GM12874 (cell line): ENCODE measurements around the gene UTP3.

Experiments used
- TF ChIP-seq, protein P1 (sequence below): IDR thresholded peaks from 2 replicates; pipeline ENCODE4 v1.5.1; 2011; ENCODE audit warnings: low read depth, mild to moderate bottlenecking, control low read depth, low read length, moderate library complexity; ENCODE audit not compliant: insufficient read depth

Gene UTP3

GRCh38 chr4:70715097-70715496 lies 26.8 kb downstream of the UTP3 start:
- TF ChIP-seq, protein P1, sequence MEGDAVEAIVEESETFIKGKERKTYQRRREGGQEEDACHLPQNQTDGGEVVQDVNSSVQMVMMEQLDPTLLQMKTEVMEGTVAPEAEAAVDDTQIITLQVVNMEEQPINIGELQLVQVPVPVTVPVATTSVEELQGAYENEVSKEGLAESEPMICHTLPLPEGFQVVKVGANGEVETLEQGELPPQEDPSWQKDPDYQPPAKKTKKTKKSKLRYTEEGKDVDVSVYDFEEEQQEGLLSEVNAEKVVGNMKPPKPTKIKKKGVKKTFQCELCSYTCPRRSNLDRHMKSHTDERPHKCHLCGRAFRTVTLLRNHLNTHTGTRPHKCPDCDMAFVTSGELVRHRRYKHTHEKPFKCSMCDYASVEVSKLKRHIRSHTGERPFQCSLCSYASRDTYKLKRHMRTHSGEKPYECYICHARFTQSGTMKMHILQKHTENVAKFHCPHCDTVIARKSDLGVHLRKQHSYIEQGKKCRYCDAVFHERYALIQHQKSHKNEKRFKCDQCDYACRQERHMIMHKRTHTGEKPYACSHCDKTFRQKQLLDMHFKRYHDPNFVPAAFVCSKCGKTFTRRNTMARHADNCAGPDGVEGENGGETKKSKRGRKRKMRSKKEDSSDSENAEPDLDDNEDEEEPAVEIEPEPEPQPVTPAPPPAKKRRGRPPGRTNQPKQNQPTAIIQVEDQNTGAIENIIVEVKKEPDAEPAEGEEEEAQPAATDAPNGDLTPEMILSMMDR, result no peak

- TF ChIP-seq, protein P1, result no peak
Measured at GRCh38 chr4:70718811-70719604, 30.7 kb downstream of the UTP3 start.

DNA sequence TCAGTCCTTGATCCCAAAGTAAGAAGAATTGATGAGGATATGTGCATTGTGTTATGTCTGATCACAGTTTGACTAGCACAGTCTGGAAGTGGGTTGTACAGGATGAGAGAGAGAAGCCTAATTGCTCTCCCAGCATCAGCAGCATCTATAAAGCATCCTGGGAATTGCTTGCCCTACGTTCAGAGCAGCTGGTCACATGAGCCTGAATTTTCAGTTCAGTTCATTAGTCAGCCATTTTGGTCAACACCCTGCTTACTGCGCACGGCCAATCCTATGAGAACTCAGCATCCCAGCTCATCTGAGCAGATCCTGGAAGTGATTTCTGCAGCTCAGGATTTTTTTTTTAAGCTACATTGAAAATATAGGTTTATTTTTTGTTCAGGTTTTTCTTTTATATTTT lies 33.4 kb downstream of the UTP3 start, which contains the start of gene RUFY3:
Gene RUFY3, plus strand, starts transcription at position 218 of the 400 bp plus-strand sequence. CDS start 610 bp downstream, outside the sequence.
- TF ChIP-seq, protein P1, result no peak

- TF ChIP-seq, protein P1, result no peak
Measured at GRCh38 chr4:70722199-70722791, 34.0 kb downstream of the UTP3 start.

DNA sequence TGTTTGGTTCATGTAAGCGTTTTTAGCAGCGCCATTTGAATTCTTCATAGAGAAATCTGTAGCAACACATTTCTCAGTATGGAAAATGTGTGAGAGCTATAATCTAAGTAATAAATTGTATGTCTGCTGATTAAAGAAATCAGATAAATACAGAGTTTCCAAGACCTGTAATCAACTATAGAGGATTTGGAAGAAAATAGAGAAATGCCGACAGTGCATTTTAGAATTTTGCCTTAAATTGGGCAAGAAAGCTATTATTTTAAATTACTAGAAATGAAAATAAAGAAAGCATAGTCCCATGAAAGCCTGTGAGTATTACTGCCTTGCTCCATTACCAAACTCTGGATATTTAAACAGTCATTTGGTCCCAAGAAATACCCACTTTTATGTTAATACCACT lies 36.1 kb downstream of the UTP3 start:
- TF ChIP-seq, protein P1, result no peak

DNA sequence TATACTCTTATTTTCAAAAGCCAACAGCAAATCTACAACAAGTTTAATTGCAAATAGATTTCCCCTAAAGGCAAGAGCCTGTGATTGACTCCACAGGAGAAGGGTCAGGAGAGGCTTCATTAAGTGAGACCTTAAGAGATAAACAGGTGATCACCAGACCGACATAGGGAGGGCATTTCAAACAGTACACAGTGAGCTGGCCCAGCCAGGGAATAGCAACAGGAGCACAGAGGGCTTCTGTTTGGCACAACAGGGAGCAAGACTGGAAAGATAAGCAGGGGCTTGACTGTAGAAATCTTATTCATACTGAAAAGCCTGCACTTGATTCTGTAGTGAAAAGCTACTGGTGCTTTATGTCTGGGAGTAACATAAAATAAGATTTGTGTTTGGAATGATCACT lies 37.3 kb downstream of the UTP3 start:
- TF ChIP-seq, protein P1, result no peak

DNA sequence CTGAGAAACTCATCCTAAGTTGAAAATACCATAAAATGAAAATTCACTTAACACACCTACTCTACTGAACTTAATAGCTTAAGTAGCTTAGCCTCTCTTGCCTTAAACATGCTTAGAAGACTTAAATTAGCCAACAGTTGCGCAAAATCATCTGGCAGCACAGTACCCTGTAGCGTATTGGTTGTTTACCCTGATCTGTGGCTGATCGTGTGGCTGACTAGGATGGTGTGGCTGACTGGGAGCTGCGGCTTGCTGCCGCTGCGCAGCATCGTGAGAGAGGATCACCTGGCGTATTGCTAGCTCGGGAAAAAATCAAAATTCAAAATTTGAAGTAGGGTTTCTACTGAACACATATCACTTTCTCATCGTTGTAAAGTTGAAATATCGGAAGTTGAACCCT lies 39.8 kb downstream of the UTP3 start:
- TF ChIP-seq, protein P1, result no peak
